Activated CD8-positive, alpha-beta memory T cell treated with anti-CD3 and anti-CD28 coated beads, Interleukin-2, amount 50 U/mL, for 1 hour (primary cell): ENCODE data around the gene CHN1.
A peak's percentile ranks its signal among the peaks of the same experiment; 100 is the strongest.

Experiments
- DNase-seq: peaks from one replicate; pipeline ENCODE4 v3.0.0-alpha.2; 2020; ENCODE audit errors: extremely low read depth

The CHN1 gene

DNA sequence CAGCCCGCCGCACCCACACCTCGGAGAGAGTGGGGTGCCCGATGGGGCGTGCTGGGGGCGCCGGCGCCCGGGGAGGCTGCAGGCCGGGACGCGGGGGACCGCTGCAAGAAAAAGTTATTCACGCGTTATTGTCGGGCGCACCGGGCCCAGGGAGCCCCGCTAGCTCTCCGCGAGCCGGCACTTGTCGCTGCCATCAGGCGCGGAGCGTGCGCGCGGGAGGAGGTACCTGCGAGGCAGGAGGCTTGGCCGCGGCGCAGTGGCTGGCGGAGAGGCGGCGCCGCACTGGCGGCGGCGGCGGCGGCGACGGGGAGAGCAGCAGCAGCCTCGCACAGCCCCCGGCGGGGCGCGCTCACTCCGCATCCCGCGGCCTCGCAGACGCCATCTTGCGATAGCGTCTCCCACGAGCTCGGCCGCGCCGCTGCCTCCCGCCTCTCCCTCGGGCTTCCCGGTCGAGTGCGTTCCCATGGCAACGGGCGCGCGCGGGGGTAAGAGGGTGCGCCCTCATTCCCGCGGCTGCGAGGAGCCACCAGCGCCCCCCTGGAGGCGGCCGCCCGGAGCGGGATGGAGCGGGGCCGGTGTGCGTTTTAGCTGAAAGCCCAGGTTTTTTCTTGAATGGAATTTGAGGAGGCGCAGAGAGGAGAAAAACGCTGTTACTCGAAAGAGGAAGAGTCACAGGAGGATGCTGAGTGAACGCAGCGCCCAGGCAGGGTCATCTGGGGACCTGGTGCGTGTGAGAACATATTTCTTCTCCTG, at the start of gene CHN1:
CHN1 (minus strand) TSS at position 402 of the 753 bp plus-strand sequence. CDS start 469 bp downstream, outside the sequence.
- peak; percentile 21 for DNase-seq

GRCh38 chr2:175054340-175054739, 49.2 kb upstream of the CHN1 start:
- no peak for DNase-seq

- DNase-seq = no peak
Observed at GRCh38 chr2:175049661-175050060, 44.5 kb upstream of the CHN1 start.

GRCh38 chr2:175048275-175048674, 43.1 kb upstream of the CHN1 start:
- DNase-seq = no peak

GRCh38 chr2:175039490-175039889, 34.3 kb upstream of the CHN1 start:
- no peak for DNase-seq

- DNase-seq = no peak
Observed at GRCh38 chr2:175039031-175039430, 33.9 kb upstream of the CHN1 start.

DNA sequence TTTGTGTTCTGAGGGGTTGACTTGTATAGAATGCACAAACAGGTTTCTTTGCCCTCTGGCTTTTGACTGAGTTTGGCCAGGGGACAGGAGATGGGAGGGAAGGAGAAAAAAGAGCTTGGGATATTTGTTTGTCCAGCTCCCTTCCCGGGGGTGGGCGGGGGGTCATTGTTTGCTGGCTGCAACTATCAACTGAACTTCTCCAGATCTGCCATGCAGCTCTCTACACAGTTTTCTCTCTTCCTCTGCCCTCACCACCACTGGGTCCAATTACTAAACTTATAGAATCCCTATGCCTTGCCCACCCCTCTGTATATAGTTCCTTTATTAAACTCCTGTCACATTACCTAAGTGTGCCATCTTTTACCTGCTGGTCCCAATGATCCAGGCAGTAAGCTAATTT, 32.8 kb upstream of the CHN1 start:
- no peak for DNase-seq

DNA sequence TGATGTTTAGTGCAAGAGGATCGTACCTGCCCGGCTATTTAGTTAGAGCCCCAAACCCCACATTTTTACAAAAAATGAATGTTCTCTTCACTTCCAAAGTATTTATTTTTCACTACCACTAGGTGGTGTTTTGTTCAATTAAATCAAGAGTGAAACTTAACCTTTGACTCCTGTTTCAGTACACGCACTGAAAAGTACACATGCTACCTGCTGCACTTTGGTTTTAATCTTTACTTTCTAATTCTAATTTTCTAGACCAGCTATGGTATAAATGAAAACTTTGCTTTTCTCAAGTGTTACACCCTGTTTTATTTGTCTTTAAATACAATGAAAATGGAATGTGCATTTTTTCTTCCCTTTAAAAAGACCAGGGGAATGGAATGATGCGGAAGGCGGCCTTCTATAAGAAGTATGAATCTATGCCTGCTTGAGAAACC, 31.4 kb upstream of the CHN1 start:
- DNase-seq = no peak

- DNase-seq = no peak
Observed at GRCh38 chr2:175035806-175036205, 30.6 kb upstream of the CHN1 start.

DNA sequence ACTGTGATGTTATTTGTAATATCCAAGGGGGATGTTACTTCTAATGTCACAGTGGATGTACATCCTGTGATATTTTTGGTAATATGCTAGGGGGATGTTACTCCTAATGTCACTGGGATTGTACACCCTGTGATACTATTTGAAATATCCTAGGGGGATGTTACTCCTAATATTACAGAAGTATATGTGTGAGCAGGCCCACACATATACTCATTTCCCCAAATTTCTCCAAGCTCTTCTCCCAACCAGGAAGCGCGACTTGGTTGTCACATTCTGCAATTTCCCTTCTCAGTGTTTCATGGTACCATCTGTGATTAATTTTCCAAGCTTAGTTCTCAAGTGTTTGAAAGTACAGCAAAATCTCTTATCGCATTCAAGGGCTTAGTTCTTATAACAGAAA, 29.5 kb upstream of the CHN1 start:
- no peak for DNase-seq

DNA sequence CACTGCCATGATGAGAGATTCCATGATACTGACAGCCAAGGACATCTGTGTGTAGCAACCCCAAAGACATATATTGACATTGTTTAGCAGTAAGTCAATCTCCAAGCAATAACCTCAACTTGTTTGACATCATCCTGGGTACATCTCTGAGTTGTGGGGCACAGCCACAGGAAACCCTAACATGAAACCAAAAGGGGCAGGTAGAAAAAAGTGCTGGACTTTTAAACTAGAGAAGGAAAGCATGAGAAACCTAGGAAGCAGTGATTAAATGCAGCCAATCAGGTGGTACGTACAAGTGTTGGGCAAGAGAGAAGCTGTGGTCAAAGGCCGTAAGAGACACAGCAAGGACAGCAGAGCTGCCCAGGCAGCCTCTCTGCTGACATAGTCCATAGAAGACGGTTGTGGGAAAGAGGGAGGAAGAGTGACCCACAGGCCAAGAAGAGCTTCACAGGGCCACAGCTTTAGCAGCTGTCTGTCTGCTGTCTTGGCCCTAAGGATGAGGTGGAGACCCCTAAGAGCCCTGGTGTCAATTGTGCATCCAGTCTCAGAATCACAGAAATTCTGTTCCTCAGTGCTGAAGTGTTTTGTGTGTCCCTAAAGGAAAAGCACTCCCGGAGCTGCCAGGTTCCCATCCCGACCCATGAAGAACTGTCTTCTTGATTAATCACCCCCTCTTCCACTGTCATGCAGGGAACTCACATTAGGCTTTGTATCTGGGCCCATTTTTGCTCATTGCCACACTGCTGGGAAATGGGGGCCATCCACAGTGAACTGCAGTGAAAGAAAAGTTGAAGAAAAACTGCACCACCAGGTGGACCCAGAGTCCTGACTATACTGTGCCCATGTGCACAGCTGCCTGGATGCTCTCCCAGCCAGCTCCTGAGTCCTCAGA, 25.4 kb upstream of the CHN1 start:
- no peak for DNase-seq

DNA sequence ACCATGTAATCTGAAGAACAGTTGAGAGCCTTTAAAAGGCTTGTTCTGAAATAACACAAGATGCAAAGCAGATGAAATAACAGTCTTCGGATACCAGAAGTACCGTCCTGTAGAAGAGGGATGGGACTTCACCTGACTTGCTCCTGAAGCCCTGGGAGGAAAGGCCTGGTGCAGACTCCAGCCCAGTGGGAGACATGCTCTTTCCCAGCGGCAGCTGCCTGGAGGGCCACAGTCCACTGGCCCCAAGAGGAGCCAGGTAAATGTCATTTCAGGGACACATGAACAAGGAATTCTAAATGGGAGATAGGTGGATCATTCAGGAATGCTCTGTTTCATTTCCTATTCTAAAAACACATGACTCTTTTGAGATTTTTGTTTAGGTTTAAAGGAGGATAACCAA, 22.6 kb upstream of the CHN1 start:
- DNase-seq = no peak

DNA sequence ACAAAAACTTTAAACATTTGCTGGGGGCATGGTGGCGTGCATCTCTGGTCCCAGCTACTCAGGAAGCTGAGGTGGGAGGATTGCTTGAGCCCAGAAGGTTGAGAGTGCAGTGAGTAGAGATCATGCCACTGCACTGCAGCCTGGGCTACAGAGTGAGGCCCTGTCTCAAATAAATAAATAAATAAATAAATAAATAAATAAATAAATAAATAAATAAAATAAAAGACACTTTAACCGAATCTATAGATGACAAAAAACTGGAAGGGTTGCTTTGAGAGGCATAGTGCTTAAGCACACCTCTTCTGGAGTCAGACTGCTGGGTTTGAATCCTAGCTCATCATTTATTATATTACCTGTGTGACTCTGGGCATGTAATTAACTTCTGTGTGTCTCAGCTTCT, 21.2 kb upstream of the CHN1 start:
- DNase-seq = no peak

DNA sequence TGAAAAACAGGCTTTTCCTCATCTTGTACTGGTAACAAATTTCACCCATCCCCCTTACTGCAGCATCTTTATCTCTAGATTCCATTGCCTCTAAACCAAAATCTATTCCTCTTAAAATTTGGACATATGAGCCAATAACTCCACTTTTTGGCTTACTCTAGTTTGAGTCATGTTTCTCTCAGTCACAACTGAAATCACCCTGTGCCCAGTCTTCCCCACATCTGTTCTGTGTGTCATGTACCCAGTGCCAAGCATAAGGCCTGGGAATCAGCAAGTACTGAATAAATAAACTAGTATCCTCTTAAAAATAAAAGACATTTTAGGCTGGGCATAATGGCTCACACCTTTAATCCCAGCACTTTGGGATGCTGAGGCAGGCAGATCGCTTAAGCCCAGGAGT, 20.8 kb upstream of the CHN1 start:
- DNase-seq = no peak

DNA sequence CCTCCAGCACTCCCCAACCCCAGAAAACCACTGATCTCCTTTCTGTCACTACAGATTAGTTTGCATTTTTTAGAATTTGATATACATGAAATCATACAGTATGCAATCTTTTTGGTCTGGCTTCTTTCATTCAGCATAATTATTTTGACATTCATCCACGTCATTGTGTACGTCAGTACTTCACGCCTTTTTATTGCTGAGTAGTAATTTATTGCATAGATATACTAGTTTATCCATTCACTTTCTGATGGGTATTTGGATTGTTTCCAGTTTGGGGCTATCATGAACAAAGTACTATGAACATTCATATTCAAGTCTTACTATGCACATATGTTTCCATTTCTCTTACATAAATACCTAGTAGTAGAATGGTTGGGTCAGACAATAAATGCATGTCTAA, 20.1 kb upstream of the CHN1 start:
- no peak for DNase-seq

- DNase-seq = no peak
Observed at GRCh38 chr2:175022923-175023322, 17.7 kb upstream of the CHN1 start.

- no peak for DNase-seq
Observed at GRCh38 chr2:175019566-175020327, 14.6 kb upstream of the CHN1 start.

DNA sequence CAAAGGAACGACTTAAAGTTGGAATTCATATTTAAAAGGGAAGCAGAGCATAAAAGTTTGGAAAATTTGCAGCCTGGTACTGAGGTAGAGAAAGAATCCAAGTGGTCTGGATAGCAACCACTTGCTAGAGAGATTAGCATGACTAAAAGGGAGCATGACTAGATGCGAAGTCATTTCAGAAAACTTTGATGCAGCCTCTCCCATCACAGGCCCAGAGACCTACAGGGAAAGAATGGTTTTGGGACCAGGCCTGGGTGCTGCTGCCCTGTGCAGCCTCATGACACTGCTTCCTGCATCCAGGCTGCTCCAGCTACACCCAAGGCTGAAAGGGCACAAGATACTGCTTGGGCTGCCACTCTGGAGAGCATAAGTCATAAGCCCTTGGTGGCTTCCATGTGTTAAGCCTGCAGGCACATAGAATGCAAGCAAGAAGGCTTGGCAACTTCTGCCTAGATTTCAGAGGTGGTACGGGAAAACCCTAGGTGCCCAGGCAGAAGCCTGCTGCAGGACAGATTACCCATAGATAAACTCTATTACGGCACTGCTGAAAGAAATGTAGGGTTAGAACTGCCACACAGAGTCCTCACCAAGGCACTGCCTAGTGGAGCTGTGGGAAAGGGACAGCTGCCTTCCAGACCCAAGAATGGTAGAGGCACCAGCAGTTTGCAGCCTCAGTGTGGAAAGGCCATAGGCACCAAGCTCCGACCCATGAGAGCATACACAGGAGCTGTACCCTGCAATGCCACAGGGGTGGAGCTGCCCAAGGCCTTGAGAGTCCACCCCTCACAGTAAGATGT, 12.6 kb upstream of the CHN1 start:
- DNase-seq = no peak

DNA sequence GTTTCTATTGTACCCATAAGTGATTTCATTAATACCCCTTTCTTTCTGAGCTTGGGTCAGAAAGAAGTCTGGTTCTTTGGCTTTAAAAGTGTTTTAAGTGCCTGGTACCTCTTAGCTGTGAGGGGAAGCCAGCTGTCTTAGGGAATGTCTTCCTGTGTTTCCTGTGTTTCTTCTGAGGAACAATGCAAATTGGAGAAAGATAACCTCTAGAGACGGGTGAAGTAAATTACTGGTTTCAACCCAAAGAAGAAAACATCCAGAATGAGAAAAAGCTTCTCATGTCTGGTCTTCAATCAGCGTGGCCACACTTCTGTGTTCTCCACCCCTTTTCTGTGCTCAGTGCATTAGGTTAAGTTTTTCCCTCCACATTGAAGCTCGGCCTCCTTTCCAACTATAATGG, 10.2 kb upstream of the CHN1 start:
- DNase-seq = no peak

DNA sequence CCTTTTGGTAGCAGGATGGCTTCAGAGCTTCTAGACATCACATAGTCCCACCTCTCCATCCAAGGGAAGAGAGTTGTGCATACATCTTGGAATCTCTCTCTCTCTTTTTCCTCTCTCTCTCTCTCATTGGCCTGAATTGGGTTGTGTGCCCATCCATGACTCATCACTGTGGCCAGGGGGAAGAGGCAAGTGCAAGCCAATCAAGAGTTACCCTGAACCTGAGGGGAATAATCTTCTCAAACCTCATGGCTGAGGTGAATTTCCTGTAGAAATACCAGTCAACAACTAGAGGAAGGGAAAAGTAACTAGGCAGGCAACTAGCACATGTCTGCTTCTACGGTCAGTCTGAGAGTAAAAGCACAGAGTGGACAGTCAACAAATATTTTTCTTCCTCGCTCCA, 7.3 kb upstream of the CHN1 start:
- no peak for DNase-seq

DNA sequence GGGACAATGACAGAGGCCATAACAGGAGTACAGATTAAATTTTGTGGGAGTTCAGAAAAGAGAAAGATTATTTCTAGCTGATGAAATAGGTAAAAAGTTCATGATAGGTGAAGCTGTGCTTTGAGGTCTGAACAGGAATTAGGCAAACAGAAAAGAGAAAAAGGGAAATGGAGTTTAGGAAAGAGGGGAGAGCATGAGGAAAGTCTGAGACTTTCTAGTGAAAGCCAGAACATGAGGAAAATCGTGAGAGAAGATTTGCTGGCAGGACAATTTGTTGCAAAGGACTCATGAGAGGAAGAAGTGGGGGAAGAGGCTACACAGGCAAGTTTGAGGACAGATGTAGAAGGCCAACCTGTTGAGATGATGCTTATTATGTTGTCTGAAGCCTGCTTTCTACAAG, 6.3 kb upstream of the CHN1 start:
- DNase-seq = no peak
